H54 (cell line): ENCODE measurements around the gene PSMG2.

Source experiments
- DNase-seq: peaks from one replicate; pipeline ENCODE4 v3.0.0; 2011; ENCODE audit warnings: low spot score, mixed read lengths; ENCODE audit not compliant: insufficient read length
- FAIRE-seq: peaks from 3 replicates; lab custom pipeline; 2011; peaks lifted over from hg19 to GRCh38; lab: Jason Lieb, UNC
- POLR2A ChIP-seq: IDR thresholded peaks from 2 replicates; pipeline ENCODE4 v1.6.1; 2011; ENCODE audit warnings: low read depth, mild to moderate bottlenecking, low read length

PSMG2 gene

DNA sequence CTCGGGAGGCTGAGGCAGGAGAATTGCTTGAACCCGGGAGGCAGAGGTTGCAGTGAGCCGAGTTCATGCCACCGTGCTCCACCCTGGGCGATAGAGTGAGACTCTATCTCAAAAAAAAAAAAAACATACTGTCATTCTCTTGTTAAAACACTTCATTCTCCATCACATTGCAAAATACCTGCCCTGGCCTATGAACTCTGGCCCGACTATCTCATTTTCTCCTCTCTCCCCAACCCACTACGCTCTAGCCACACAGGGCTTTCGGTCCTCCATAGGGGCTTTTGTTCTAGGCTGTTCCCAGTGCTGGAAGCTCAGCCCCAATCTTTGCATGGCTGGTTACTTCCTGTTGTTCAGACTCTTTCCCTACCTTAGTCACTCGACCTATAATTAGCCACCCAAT, 10.6 kb upstream of the PSMG2 start:
- no peak for TF ChIP-seq POLR2A
- no peak for DNase-seq
- no peak for FAIRE-seq

DNA sequence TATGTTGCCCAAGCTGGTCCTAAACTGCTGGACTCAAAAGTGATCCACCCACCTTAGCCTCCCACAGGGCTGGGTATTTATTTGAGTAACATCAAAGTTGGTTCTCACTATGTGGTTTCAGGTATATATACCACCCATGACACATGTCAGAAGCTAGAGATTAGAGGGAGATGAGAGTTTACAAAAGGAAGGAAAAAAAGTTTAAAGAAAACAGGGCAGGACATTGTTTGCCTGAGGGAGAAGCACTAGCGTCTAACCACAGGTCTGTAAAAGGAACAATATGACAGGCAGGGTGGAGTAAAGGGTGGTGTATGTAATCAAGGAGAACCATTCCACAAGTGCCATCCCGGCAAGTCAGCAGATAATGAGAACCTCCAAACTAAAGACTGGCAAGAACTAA, 8.8 kb upstream of the PSMG2 start:
- DNase-seq (no peak), FAIRE-seq (no peak)
- TF ChIP-seq POLR2A: no peak

DNA sequence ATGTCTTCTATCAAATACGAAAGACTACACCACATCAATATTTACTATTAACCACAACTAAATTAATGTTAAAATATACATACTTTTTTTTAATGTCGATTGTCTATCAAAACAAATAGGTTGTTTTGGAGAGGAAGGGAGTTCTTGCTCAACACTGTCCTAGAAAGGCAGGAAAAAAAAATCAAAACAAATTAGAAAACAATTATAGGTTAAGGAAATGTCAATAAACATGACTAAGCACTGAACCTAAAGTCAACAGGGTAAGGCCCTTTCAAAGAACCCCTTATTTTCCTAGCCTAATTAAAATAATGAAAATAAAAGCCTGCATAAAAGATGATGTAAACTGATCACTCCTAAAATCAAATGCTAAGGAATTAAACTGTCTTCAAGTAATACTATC, 3.1 kb upstream of the PSMG2 start:
- TF ChIP-seq POLR2A: no peak
- DNase-seq (no peak), FAIRE-seq (no peak)

- DNase-seq (no peak), FAIRE-seq (peak; percentile 11)
- no peak for TF ChIP-seq POLR2A
Observed at GRCh38 chr18:12701161-12701560, 1.7 kb upstream of the PSMG2 start.

DNA sequence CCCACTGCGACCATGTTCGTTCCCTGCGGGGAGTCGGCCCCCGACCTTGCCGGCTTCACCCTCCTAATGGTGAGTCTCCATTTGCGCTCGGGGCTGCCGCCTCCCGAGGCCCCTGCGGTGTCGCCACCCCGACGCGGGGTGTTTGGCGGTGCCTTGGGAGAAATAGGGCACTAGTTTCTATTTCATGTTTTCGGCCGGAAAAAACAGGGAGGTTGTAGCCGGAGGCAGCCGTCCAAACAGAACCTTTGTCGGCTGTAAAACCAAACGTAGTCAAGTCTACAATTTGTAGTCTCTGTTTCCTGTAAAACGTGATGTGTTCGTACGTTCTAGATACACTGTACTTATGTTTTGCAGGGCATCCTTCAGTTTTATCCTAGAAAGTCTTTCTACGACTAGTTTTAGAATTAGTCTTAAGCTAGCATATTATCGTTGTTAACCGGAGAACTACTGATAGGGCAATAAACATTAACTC, 290 bp downstream of the PSMG2 start:
- peak; percentile 72 for FAIRE-seq

GRCh38 chr18:12703664-12704063, 822 bp downstream of the PSMG2 start:
- no peak for TF ChIP-seq POLR2A
- DNase-seq: peak; percentile 33
- FAIRE-seq: peak; percentile 83

More for the DNA sequence above, 290 bp downstream of the PSMG2 start:
- no peak for DNase-seq
- TF ChIP-seq POLR2A: peak; percentile 56; the same call in 1 of the 2 replicates

- TF ChIP-seq POLR2A: no peak
Observed at GRCh38 chr18:12711446-12711845, 8.6 kb downstream of the PSMG2 start.

GRCh38 chr18:12721495-12722275, 18.8 kb downstream of the PSMG2 start:
- FAIRE-seq: no peak
- no peak for TF ChIP-seq POLR2A
- no peak for DNase-seq

More at GRCh38 chr18:12711446-12711845, 8.6 kb downstream of the PSMG2 start:
- FAIRE-seq (no peak), DNase-seq (no peak)

DNA sequence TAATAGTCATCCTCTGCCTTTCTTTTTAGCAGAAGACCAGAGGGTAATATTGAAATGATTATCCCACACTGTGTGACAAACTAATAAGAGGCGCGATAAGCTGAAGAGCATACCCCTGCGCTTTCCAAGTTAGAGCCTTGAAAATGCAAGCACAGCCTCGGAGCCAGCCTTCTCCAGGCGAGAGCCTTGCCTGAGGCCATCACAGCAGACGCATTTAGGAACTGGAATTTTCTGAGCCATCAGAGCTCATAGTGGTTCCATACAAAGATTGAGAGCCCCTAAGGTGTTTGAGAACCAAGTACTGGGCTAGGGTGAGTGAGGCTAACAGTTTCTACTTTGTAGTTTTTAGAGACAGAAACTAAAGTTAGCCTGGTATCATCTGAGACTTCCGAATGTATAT, 19.9 kb downstream of the PSMG2 start:
- FAIRE-seq: no peak
- DNase-seq: no peak
- no peak for TF ChIP-seq POLR2A

DNA sequence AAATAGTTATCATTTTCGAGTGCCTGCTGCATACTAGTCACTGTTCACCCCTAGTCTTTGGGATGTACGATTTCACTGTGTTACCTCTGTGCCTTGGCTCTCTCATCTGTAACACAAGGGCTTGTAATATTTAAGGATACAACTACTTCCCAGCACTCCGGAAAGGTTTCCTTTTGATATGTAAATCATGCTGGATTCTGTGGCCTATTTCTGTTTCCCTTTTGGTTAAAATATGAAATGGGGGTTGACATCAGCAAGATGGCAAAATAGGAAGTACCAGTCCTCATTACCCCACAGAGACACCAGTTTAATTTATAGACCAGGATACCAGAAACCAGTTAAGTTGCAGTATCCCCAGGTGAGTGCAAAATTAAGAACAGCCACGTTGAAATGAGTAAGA, 23.5 kb downstream of the PSMG2 start:
- TF ChIP-seq POLR2A: no peak
- FAIRE-seq (no peak), DNase-seq (no peak)

DNA sequence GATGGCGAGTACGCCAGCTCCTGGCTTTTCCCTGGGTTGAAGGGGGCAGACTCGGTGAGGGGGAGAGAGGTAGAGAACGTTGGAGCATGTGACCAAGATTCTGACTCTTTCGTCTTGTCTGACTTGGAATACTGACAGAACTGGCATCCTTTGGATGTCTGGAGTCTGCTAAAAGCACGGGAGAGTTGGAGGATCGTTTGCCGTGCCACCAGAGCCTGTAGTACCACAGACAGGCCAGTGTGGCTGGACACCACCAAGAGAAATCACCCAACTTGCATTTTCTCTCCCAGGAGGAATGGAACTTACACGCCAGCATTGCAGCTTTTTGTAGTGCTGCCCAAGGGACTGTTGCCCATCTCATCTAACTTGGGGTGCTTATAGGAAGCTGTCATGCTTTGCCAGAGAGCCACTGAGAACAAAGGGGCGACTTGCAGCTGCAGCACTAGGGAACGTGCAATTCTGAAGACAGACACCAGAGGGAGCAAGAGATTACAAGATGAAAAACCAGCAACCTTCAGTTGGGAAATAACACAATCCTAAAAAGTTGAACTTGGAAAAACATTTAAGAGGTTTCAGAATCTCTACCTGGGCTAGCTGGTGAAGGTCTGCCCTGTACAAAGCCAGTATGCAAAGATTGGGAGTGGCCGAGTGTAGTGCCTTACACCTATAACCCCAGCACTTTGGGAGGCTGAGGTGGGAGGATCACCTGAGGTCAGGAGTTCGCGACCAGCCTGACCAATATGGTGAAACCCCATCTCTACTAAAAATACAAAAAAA, 24.1 kb downstream of the PSMG2 start:
- DNase-seq (peak; percentile 37), FAIRE-seq (peak; percentile 96)
- no peak for TF ChIP-seq POLR2A

DNA sequence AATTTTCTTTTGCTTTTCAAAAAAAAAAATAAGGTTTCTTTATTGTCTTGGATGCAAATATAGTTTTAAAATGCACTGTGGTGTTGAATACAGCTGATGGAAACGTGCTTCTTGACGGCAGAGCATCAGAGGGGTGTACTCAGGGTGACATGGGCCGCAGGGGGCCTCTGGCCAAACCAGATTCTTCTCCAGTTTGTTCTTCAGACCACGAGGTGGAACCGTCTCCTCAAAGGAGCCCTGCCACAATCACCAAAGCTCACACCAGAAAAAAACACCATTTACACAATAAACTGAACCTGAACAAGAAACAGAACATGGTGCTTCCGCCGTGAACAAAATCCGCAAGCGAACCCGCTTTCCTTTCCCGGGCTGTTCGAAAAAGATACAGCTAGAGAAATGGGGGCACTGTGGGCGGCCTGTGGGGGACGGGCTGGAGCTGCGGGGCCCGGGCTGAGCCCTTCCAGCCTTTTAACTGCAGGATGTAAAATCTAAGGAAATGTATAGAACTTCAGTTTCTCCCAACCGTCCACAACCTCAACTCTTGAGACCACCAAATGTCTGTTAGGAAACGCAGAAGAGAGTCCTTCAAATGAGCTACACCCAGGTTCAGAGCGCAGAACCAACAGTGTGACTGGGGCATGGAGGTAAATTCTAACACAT, 34.5 kb downstream of the PSMG2 start:
- FAIRE-seq: no peak
- no peak for TF ChIP-seq POLR2A
- DNase-seq: no peak

GRCh38 chr18:12741351-12741750, 38.5 kb downstream of the PSMG2 start:
- DNase-seq: no peak
- FAIRE-seq: no peak
- TF ChIP-seq POLR2A: no peak

DNA sequence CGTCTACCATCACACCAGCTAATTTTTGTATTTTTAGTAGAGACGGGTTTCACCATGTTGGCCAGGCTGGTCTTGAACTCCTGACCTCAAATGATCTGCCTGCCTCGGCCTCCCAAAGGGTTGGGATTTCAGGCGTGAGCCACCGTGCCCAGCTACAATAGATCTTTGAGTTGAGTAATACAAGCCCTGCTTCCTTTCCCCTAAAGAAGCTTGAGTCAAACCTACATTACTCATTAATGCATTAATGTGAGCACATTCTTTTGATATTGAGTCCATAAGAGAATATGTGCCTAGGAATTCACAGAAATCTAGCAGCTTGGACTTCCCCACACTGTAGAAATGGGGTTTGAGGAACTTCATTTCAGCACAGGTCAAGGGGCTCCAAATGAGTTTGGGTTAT, 39.6 kb downstream of the PSMG2 start:
- TF ChIP-seq POLR2A: no peak
- DNase-seq: no peak
- no peak for FAIRE-seq
